Glomerular endothelial cell (primary cell): ENCODE measurements around the gene UCN2. TPM values are rescaled to one million over a fixed set of nuclear protein-coding genes. Genes with fewer than 3 reads are reported as not detected.
"Not testable (repeated sequence)": the region's sequence is repeated elsewhere in the genome, so short reads cannot be mapped to it uniquely, and the experiment has no call there.

Experiments
- DNase-seq: peaks from one replicate; pipeline ENCODE4 v3.0.0-alpha.2; 2011; ENCODE audit warnings: low read depth, low spot score; ENCODE audit errors: extremely low read depth
- total RNA-seq: library from RNA; depleted of rRNA; stranded (reverse); fragments of >200 nt; gene quantifications from 2 replicates; pipeline ENCODE4 v1.2.3, GENCODE V29; 2015

The UCN2 gene
- total RNA-seq, 1 donor from 2014 or later: 1.2 TPM

DNA sequence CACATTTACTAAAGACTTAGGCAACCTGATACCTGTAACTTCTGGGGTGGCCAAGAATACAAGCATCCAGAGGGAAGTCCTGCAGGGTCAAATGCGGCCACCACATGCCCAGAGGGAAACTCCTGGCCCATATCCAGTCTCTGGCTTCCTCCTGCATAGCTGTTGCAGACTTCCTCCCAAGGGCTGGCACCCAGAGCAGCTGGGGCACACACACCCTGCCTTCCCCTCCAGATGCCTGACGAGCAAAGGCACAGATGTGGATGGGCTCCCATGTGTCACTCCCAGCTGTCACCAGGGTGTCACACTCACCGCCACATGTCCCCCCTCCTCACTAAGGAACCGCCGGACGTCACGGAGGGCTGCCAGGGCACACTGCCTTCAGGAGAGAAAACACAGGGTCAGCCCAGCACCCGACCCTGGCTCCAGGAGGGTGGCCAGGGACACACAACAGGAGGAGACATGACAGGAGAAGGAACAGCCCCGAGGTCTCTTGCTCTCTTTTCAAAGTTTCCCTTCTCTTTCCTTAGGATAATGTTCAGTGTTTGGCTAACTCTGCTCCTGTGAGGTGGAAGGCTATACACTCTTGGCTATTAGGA, 20.2 kb downstream of the UCN2 start:
- DNase-seq: no peak

DNA sequence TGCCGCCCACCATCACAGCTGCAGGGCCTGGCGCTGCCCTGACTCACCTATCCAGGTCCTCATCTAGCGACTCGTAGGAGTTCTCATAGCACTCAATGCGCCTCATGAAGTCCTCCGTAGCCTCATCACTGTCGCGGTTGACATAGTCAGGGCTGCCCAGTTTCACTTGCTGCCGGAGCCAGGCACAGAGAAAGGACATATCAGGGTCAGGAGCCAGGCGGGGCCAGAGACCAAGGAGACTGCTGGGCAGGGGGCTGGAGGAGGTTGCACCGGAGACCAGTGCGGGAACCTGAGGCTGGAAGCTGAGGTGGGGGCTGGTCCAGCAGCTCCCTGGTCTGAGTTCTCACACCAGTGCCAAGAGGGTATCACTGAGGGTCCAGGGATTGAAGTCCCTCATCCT, 25.1 kb downstream of the UCN2 start:
- no peak for DNase-seq

DNA sequence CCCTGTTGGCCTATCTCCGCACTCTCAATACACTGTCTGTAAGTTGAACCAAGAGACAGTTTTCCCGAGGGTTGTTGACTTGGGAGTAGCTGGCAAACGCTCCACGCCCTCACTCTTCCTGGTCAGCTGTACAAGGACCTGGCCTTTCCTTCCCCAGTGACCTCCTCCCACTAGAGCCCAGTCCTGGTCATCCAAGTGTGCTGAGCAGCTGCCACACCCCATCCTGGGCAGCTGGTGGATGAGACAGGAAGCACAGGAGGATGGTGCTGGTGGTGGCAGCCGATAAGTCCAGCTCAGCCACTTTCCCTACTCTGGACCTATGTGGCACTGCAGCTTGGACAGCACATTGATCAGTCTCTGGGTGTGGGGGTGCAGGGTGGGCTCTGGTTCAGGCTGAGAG, 26.8 kb downstream of the UCN2 start:
- no peak for DNase-seq

DNA sequence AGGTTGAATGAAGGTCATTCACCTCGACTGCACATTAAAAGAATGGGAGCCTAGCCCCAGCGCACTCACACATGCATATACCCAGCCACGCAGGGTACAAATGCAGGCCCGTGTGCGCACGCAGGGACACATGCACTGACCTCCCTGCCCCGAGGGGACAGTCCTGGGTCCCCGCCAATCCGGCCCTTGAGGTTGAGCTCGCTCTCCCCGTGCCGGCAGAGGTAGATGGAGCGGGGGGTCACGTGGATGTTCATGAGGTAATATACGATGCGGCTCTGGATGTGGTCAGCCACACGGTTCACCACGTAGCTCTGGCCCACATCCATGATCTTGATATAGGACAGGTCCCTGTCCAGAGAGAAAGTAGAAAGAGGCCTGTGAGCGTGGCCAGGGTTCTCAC, 27.5 kb downstream of the UCN2 start:
- no peak for DNase-seq

DNA sequence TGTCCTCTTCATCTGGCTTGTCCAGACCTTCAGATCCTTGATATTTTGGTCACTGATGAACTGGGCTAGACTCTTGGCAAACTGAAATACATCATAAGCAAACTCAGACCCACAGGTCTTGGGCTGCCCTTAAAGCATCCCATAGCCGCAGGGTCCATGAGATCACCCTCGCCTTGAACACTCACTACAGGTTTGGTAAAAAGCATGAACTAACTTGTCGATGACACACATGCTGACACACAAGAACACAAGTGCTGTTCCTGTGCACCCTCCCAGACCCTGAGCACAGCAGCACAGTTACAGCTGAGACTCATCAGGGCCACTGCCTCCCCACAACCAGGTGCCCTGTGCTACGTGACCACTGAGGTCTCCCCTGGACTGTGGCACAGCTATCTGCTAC, 28.0 kb downstream of the UCN2 start:
- no peak for DNase-seq

DNA sequence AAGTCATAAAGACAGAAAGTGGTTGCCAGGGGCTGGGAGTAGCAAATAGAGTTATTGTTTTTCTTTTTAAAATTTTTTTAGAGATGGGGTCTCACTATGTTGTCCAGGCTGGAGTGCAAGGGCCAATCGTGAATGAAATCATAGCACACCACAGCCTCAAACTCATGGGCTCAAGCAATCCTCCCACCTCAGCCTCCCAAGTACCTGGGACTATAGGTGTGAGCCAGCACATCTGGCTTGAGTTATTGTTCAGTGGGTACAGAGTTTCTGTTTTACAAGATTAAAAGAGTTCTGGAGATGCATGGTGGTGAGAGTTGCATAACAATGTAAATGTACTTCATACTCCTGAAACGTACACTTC, 30.6 kb downstream of the UCN2 start:
- no peak for DNase-seq

DNA sequence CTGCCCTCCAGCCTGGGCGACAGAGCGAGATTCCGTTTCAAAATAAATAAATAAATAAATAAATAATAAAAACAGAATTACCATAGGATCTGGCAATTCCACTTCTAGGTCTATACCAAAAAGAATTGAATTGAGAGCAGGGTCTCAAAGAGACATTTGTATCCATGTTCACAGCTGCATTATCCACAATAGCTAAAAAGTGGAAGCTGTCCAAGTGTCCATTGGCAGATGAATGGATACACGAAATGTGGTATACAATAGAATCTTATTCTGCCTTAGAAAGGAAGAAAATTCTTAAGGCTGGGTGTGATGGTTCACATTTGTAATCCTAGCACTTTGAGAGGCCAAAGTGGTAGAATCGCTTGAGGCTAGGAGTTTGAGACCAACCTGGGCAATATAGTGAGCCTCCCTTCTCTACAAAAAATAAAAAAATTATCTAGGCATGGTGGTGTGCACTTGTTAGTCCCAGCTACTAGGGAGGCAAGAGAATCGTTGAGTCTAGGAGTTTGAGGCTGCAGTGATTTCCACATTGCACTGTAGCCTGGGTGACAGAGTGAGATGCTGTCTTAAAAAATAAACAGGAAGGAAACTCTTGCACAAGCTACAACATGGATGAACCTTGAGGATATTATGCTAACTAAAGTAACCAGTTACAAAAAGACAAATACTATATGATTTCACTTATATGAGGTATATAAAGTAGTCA, 31.2 kb downstream of the UCN2 start:
- DNase-seq: no peak

DNA sequence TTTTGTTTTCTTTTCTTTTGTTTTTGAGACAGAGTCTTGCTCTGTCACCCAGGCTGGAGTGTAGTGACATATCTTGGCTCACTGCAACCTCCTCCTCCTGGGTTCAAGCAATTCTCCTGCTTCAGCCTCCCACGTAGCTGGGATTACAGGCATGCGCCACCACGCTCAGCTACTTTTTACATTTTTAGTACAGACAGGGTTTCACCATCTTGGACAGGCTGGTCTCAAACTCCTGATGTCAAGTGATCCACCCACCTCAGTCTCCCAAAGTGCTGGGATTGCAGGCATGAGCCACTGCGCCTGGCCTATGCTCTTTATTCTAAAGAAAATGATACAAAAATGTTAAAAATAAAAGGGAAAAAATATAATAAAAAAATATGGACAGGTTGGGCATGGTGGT, 32.9 kb downstream of the UCN2 start:
- not testable (repeated sequence) for DNase-seq

DNA sequence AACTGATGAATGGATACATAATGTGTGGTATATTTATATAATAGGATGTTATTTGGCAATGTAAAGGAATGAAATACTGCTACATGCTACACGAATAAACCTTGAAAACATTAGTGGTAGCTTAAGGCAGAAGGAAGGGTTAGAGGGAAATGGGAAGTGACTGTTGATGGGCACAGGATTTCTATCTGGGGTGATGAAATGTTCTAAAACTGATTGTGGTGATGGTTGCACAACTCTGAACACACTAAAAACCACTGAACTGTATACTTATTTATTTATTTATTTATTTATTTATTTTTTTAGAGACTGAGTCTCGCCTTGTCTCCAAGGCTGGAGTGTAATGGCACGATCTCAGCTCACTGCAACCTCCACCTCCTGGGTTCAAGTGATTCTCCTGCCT, 34.8 kb downstream of the UCN2 start:
- DNase-seq: no peak

DNA sequence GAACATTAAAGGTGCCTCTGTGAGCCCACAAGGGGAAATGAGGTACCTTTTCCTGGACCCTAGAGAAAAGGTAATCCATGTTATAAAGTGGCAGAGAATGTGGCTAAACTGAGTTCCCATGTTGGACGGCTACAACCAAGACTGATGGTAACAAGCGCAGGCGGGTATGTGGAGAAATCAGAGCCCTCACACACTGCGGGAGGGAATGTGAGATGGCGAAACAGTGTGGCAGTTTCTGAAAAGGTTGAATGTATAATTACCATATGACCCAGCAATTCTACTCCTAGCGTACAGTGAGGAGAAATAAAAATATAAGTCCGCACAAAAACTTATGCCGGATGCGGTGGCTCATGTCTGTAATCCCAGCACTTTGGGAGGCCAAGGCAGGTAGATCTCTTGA, 35.5 kb downstream of the UCN2 start:
- DNase-seq: no peak

DNA sequence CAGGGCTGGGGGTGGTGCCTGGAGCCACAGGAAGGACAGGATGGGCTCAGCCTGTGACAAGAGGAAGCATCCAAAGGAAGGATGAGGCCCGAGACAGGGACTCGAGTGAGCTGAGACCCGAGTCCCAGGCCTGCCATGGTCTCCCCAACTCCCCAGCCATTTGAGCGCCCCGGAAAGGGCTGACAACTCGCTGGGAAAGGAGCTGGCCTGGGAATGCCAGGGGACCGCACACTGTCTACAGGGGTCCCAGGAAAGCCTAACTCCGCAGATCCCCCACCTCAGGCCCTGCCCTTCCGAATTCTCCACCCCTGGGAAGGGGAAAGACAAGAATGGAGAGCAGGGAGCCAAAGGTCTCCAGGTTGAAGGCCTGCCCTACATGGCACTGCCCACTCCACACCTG, 38.6 kb downstream of the UCN2 start:
- no peak for DNase-seq

DNA sequence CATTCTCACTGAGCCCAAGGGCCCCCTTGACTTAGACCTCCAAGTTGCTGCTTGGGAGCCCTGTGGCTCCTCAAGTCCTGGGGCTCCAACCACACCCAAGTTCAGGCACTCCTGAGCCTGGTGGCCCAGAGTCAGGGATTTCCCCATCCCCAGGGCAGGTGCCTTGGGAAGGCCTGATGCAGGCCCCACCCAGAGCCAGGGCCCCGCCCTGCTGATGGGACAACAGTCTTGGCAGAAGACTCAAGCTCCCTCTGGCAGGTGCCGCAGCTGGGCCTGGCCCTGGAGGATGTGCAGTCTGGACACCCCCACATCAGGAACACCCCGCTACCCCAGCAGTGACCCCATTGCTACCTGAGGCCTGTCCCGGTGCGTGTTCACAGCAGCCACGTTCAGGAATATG, 41.9 kb downstream of the UCN2 start:
- DNase-seq: no peak

DNA sequence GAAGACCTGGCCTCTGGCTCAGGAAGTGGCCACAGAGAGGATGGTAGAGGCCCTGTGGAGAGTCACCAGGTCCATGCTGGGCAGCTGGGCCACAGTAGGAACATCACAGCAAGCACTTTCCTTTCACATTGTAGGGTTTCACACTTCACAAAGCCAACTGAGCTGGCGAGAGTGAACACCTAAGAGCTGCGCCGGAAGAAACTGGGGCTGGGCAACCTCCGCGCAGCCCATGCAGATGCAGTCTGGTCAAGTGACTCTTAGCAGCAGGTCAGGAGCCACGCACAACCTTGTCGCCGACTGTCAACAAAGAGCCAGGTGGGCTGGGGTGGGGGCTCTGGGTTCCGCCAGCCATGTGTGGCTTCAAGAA, 44.3 kb downstream of the UCN2 start:
- DNase-seq: no peak

DNA sequence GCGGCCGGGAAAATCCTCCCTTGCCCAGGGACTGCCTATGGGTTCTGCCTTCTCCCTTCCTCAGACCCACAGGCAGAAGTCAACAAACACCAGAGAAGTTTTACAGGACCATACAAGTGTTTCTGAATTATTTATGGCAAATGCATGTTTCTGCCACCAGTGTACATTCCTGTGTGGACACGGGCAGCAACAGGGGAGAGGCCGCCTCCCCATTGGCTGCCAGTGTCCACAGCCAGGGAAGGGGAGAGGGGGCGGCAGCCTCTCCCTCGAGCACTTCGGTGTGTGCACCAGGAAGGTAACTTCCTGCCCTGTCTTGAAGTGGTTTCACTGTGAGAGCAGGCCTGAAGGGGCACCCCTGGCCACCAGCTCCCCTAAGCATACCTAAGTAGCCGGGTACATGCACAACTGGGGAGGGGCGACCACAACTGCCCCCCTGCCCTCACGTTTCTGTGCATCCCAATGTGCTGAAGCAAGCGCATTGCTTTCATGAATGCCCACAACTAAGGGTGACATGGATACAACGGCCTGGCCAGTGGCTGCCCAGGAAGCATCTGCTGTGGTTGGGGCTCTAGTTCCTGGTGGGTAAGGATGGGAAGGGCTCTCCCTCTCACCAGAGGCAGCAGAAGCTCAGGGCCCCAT, 44.8 kb downstream of the UCN2 start:
- no peak for DNase-seq

DNA sequence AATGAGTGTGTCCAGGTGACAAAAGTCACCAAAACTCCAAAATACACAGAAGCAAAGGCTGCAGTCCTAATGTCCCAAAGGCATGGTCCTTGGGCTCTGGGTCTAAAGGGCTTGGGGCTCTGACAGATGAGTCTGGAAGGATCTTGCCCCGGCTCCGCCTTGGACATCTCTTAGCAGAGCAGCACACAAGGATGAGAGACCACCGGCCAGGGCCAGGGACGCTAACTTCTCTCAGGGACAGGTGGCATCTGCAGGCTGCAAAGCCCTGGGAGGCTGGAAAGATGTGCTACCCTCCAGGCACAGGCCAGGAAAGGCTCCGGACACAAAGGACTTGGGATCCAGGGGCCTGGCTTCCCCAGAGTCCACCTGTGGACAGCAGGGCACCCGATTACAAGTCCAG, 45.5 kb downstream of the UCN2 start:
- DNase-seq: no peak

DNA sequence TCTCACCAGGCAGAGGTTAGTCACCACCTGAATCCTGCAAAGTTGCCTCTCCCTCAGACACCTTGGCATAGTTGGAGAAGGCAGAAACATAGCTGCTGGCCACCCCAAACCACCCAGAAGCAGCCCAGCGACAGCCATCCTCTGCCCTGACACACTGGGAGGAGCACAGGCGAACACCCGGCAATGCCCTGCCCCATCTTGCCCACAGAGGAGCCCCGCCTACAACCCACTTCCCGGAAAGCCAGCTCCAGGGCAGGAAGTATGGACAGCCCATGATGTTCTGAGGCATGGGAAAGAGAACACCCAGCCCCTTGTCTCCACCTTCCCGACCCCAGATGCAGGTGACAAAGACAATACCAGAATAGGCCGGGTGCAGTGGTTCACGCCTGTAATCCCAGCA, 47.0 kb downstream of the UCN2 start:
- no peak for DNase-seq

DNA sequence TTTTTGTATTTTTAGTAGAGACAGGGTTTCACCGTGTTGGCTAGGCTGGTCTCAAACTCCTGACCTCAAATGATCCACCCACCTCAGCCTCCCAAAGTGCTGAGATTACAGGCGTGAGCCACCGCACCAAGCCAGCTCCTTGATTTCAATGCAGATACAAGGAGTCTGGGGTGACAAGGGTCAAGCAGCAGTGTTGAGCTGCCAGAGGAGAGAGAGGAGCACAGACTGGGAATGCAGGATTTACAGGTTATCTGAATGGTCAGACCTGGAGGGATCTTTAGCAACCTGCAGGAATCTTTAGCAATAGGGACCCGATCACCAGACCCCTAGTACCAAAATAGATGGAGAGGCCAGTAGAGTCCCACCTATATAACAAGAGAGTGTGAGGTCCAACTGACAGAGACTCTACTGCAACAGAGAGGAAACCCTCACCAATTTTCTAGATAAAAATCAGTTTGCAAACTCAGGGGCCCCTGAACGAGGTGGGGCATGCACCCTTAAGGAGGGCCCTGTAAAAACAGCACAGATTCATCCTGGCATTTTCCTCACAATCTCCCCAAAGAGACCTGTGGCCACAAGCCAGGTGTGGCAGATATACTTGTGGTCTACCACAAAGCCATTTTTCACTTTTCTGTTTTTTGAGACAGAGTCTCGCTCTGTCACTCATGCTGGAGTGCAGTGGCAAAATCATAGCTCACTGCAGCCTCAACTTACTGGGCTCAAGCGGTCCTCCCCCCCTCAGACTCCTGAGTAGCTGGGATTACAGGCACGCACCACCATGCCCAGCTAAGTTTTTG, 49.0 kb downstream of the UCN2 start:
- DNase-seq: no peak

Other genes with a start within 250 kb of the UCN2 start
- gene SPINK8, start 230.1 kb downstream of the UCN2 start, total RNA-seq: not detected in 2 replicates
- not detected in 2 replicates for gene FBXW12, start 191.6 kb downstream of the UCN2 start, total RNA-seq
- 35.3 and 35.4 TPM in 2 replicates for gene PLXNB1, start 133.7 kb downstream of the UCN2 start, total RNA-seq
- 10.8 and 12.7 TPM in 2 replicates for gene CCDC51, start 123.7 kb downstream of the UCN2 start, total RNA-seq
- 390 and 429 TPM in 2 replicates for gene TMA7, start 123.5 kb downstream of the UCN2 start, total RNA-seq
- gene ATRIP, start 117.0 kb downstream of the UCN2 start, total RNA-seq: 4.7 and 8.6 TPM in 2 replicates
- 297 and 305 TPM in 2 replicates for gene SHISA5, start 59.6 kb downstream of the UCN2 start, total RNA-seq
- 6.5 and 10.7 TPM in 2 replicates for gene PFKFB4, start 7.0 kb downstream of the UCN2 start, total RNA-seq
- gene COL7A1, start 31.5 kb upstream of the UCN2 start, total RNA-seq: 20.0 and 25.0 TPM in 2 replicates
- 207 and 225 TPM in 2 replicates for gene UQCRC1, start 45.9 kb upstream of the UCN2 start, total RNA-seq
- gene TMEM89, start 58.0 kb upstream of the UCN2 start, total RNA-seq: not detected in 2 replicates
- gene SLC26A6, start 71.7 kb upstream of the UCN2 start, total RNA-seq: 26.4 and 31.1 TPM in 2 replicates
- 1.1 and 2.2 TPM in 2 replicates for gene CELSR3, start 99.1 kb upstream of the UCN2 start, total RNA-seq
- gene NCKIPSD, start 122.1 kb upstream of the UCN2 start, total RNA-seq: 18.6 and 34.7 TPM in 2 replicates
- gene IP6K2, start 153.4 kb upstream of the UCN2 start, total RNA-seq: 66.1 and 73.3 TPM in 2 replicates